OCI-LY3 (cell line): ENCODE results near the gene EPC2.

Experiments
- H2AFZ ChIP-seq: fragments of 200-600, 300-600 bp; shearing (Covaris generic); 2 replicates; pipeline ENCODE4 v1.6.0; 2014; ENCODE audit warnings: antibody characterized with exemption, low read depth, low read length
- H3K27ac ChIP-seq: fragments of 200-600, 300-600 bp; sonication (generic); 2 replicates; pipeline ENCODE4 v1.5.1; 2014; ENCODE audit warnings: mild to moderate bottlenecking, low read length, moderate library complexity, mixed read lengths
- H3K27me3 ChIP-seq: fragments of 200-600, 300-600 bp; sonication (generic); 2 replicates; pipeline ENCODE4 v1.6.1; 2014; ENCODE audit warnings: low read depth, low read length, mixed read lengths
- H3K36me3 ChIP-seq: fragments of 200-600, 300-600 bp; sonication (generic); replicated peaks from 2 replicates; pipeline ENCODE3; 2014; ENCODE audit warnings: low read depth, low read length, mixed read lengths
- H3K4me1 ChIP-seq: fragments of 300-600, 200-600 bp; sonication (generic); 2 replicates; pipeline ENCODE4 v1.6.1; 2014; ENCODE audit warnings: low read length, mixed read lengths
- H3K4me2 ChIP-seq: fragments of 200-600, 300-600 bp; sonication (generic); 2 replicates; pipeline ENCODE4 v1.6.1; 2014; ENCODE audit warnings: low read length, mixed read lengths
- H3K4me3 ChIP-seq: fragments of 300-600, 200-600 bp; sonication (generic); 2 replicates; pipeline ENCODE4 v1.5.1; 2014; ENCODE audit warnings: antibody characterized with exemption, mild to moderate bottlenecking, low read length, moderate library complexity
- H3K79me2 ChIP-seq: fragments of 300-600, 200-600 bp; shearing (Covaris generic); 2 replicates; pipeline ENCODE4 v1.6.1; 2014; ENCODE audit warnings: mild to moderate bottlenecking, low read length, mixed read lengths
- H3K9ac ChIP-seq: fragments of 300-600, 200-600 bp; shearing (Covaris generic); 2 replicates; pipeline ENCODE4 v1.6.0; 2014; ENCODE audit warnings: mild to moderate bottlenecking, low read length, moderate library complexity
- H3K9me3 ChIP-seq: fragments of 200-600, 300-600 bp; shearing (Covaris generic); 2 replicates; pipeline ENCODE4 v1.6.1; 2014; ENCODE audit warnings: low read length, mixed read lengths; ENCODE audit not compliant: insufficient read depth
- H4K20me1 ChIP-seq: fragments of 200-600, 300-600 bp; sonication (generic); 2 replicates; pipeline ENCODE4 v1.6.1; 2016; ENCODE audit warnings: low read length, mixed read lengths; ENCODE audit not compliant: insufficient read depth
- EZH2phosphoT487 ChIP-seq: fragments of 200-600 bp; shearing (Covaris generic); IDR thresholded peaks from 2 replicates; pipeline ENCODE4 v1.6.1; 2018; ENCODE audit warnings: antibody characterized with exemption, mixed run types, low read depth
- TF ChIP-seq, protein P1 (sequence below): fragments of 200-600, 300-600 bp; sonication (generic); IDR thresholded peaks from 2 replicates; pipeline ENCODE4 v1.5.1; 2014; ENCODE audit warnings: antibody characterized with exemption, low read length, low read depth

Gene EPC2

DNA sequence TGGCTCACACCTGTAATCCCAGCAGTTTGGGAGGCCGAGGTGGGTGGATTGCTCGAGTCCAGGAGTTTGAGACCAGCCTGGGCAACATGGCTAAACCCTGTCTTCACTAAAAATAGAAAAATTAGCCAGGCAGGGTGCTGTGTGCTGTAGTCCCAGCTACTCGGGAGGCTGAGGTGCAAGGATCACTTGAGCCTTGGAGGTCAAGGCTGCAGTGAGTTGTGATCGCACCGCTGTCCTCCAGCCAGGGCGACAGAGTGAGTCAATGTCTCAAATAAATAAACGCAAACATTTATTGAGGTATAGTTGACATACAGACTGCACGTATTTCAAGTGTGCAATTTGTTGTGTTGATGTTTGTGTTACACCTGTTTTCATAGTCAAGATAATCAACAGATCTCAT is 19.7 kb downstream of the EPC2 start:
- Histone ChIP-seq H3K9me3 (no peaks in the 10 kb centered on the region), H2AFZ (no peak overlapping the region), H3K27ac (no peak overlapping the region), H3K36me3 (no peaks in the 10 kb centered on the region), H3K4me2 (no peak overlapping the region), H4K20me1 (peaks cover 57% of the 10 kb centered on the region), H3K9ac (no peak overlapping the region), H3K27me3 (no peaks in the 10 kb centered on the region), H3K4me1 (peaks cover under 1% of the 10 kb centered on the region), H3K4me3 (no peak overlapping the region), H3K79me2 (peaks cover 87% of the 10 kb centered on the region)
- TF ChIP-seq EZH2phosphoT487: no peak
- TF ChIP-seq, protein P1, sequence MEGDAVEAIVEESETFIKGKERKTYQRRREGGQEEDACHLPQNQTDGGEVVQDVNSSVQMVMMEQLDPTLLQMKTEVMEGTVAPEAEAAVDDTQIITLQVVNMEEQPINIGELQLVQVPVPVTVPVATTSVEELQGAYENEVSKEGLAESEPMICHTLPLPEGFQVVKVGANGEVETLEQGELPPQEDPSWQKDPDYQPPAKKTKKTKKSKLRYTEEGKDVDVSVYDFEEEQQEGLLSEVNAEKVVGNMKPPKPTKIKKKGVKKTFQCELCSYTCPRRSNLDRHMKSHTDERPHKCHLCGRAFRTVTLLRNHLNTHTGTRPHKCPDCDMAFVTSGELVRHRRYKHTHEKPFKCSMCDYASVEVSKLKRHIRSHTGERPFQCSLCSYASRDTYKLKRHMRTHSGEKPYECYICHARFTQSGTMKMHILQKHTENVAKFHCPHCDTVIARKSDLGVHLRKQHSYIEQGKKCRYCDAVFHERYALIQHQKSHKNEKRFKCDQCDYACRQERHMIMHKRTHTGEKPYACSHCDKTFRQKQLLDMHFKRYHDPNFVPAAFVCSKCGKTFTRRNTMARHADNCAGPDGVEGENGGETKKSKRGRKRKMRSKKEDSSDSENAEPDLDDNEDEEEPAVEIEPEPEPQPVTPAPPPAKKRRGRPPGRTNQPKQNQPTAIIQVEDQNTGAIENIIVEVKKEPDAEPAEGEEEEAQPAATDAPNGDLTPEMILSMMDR: no peak

DNA sequence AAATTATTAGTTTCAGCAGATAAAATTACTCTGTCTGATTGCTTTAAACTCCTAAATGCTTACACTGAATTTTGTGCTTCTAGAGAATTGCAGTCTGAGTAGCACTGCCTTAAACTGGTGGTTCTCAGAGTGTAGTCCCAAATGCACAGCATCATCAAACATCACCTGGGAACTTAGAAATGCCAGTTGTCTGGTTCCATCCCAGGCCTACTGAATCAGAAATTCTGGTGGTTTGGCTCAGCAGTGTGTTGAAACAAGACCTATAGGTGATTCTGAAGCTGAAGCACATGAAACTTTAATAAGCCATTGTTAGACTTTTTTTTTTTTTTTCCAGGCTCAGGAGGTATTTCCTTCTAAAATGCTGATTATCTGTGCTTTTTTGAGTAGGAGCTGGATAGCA is 22.0 kb downstream of the EPC2 start:
- Histone ChIP-seq H3K4me1 (no peaks in the 10 kb centered on the region), H3K4me3 (no peak overlapping the region), H3K9me3 (no peaks in the 10 kb centered on the region), H3K27me3 (no peaks in the 10 kb centered on the region), H3K27ac (no peak overlapping the region), H2AFZ (no peak overlapping the region), H4K20me1 (peaks cover 63% of the 10 kb centered on the region), H3K79me2 (peaks cover 87% of the 10 kb centered on the region), H3K9ac (no peak overlapping the region), H3K36me3 (no peaks in the 10 kb centered on the region), H3K4me2 (no peak overlapping the region)
- TF ChIP-seq, protein P1: no peak
- no peak for TF ChIP-seq EZH2phosphoT487

DNA sequence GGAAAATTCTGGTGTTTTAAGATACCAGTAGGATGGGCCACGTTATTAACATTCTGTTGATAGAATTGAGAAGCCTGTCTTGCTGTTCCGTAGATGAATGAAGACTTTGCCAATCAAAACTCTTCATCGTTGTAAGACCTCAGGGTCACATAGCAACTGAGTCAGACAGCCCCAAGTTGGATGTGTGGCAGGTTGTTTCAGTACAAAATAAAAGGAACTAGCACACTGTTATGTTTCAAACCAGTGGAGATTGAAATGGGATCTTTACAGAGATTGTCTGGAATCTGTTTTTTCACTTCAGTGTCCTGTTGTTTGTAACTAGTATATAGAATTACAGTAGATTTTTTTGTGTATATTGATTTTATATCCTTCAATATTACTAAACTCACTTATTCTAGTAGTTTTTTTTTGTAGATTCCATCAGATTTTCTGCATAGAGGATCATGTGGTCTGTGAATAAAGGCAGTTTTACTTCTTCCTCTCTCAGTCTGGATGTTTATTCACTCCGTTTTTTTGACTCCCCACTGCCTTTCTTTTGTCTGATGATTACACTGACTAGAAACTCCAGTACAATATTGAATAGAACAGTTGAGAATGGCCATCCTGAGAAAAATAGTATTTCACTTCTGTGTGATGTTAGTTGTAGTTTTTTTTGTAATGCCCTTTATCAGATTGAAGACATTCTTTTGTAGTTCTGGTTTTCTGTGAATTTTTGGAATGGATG is 22.7 kb downstream of the EPC2 start:
- Histone ChIP-seq H2AFZ (no peak overlapping the region), H4K20me1 (peaks cover 70% of the 10 kb centered on the region), H3K36me3 (no peaks in the 10 kb centered on the region), H3K27me3 (no peaks in the 10 kb centered on the region), H3K4me2 (no peak overlapping the region), H3K9ac (no peak overlapping the region), H3K9me3 (no peaks in the 10 kb centered on the region), H3K27ac (no peak overlapping the region), H3K4me3 (no peak overlapping the region), H3K79me2 (peaks cover 92% of the 10 kb centered on the region), H3K4me1 (no peaks in the 10 kb centered on the region)
- no peak for TF ChIP-seq EZH2phosphoT487
- TF ChIP-seq, protein P1: no peak

DNA sequence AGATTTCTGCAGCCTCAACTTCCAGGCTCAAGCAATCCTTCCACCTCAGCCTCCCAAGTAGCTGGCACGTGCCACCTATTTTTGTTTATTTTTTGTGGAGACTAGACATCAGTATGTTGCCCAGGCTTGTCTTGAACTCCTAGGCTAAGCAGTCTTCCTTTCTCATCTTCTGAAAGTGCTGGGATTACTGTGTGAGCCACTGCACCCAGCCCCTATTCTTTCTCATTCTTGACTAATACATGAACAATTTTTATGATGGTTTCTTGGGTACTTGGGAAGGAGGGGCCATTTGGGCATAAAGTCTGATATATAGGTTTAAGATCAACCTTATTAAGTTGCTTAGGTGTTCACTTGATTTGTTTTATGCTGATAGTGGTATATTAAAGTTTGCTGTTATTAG is 26.2 kb downstream of the EPC2 start:
- Histone ChIP-seq H2AFZ (no peak overlapping the region), H3K27ac (no peak overlapping the region), H4K20me1 (peaks cover 89% of the 10 kb centered on the region), H3K27me3 (no peaks in the 10 kb centered on the region), H3K9me3 (no peaks in the 10 kb centered on the region), H3K4me3 (no peak overlapping the region), H3K36me3 (no peaks in the 10 kb centered on the region), H3K9ac (no peak overlapping the region), H3K4me1 (no peaks in the 10 kb centered on the region), H3K79me2 (peaks cover 100% of the 10 kb centered on the region), H3K4me2 (no peak overlapping the region)
- no peak for TF ChIP-seq EZH2phosphoT487
- TF ChIP-seq, protein P1: no peak
